Endothelial cell of umbilical vein (primary cell): ENCODE data around the gene IGLON5. TPM values are rescaled to one million over a fixed set of nuclear protein-coding genes. Genes with fewer than 3 reads are reported as not detected.

Source experiments
- BruUV-seq: library from RNA; stranded (reverse); fragments of 400-500 nt; replicated peaks from 2 replicates; lab custom pipeline; 2021; lab: Mats Ljungman, UMichigan
- CTCF ChIA-PET: fragments of 300-600, 350-600 bp; sonication (Branson Sonifier 250); formaldehyde crosslinking; loops from one replicate; lab custom pipeline; 2021; ENCODE audit warnings: antibody characterized with exemption, inconsistent platforms; lab: Charles Lee
- POLR2A ChIA-PET: fragments of 300-600, 350-600 bp; sonication (Branson Sonifier 250); formaldehyde crosslinking; loops from one replicate; lab custom pipeline; 2021; ENCODE audit warnings: antibody characterized with exemption, inconsistent platforms; lab: Charles Lee
- DNase-seq: peaks from one replicate; pipeline ENCODE4 v3.0.0-alpha.2; 2011; ENCODE audit warnings: low read depth, low spot score
- FAIRE-seq: peaks from 2 replicates; lab custom pipeline; 2011; peaks lifted over from hg19 to GRCh38; lab: Jason Lieb, UNC
- H2AFZ ChIP-seq: 2 replicates; pipeline ENCODE4 v1.6.0; 2012; ENCODE audit warnings: low read depth, low read length, control low read depth, inconsistent platforms
- H3K27ac ChIP-seq: 2 replicates; pipeline ENCODE4 v1.5.1; 2011; ENCODE audit warnings: low read depth, mild to moderate bottlenecking, control low read depth, low read length, moderate library complexity; ENCODE audit not compliant: insufficient read depth
- H3K27me3 ChIP-seq, 2 experiments: 2 replicates each; pipeline versions ENCODE4 v1.6.0 to v1.6.1; 2011; ENCODE audit warnings: low read length in 2 of 2, mixed read lengths in 1 of 2; ENCODE audit not compliant: control insufficient read depth in 2 of 2, insufficient read depth in 2 of 2
- H3K36me3 ChIP-seq, 2 experiments: 2 replicates in 1 of 2; 3 replicates in 1 of 2; pipeline ENCODE4 v1.5.1; 2011; ENCODE audit warnings: low read length in 2 of 2, mild to moderate bottlenecking in 1 of 2, moderate library complexity in 1 of 2; ENCODE audit not compliant: control insufficient read depth in 2 of 2, insufficient read depth in 2 of 2; ENCODE audit errors: extremely low read depth in 1 of 2
- H3K4me1 ChIP-seq: 3 replicates; pipeline ENCODE4 v1.5.1; 2011; ENCODE audit warnings: mild to moderate bottlenecking, low read length; ENCODE audit not compliant: control insufficient read depth, insufficient read depth; ENCODE audit errors: extremely low read depth
- H3K4me2 ChIP-seq: 2 replicates; pipeline ENCODE4 v1.6.1; 2011; ENCODE audit warnings: low read length, control low read depth, mixed read lengths; ENCODE audit not compliant: insufficient read depth
- H3K4me3 ChIP-seq, 3 experiments: fragments of 200-600 bp in 1 of 3; sonication (generic), shearing (Covaris generic) in 1 of 3; replicated peaks in 1 of 3; 2 replicates each; pipeline ENCODE4 v1.5.1; 2011 to 2016; ENCODE audit warnings: control low read depth in 3 of 3, low read length in 3 of 3, mild to moderate bottlenecking in 2 of 3, inconsistent platforms in 1 of 3, low read depth in 1 of 3, moderate library complexity in 1 of 3; ENCODE audit not compliant: insufficient read depth in 1 of 3
- H3K79me2 ChIP-seq: 2 replicates; pipeline ENCODE4 v1.6.0; 2012; ENCODE audit warnings: low read length, inconsistent platforms; ENCODE audit not compliant: control insufficient read depth, insufficient read depth
- H3K9ac ChIP-seq: replicated peaks from 2 replicates; pipeline ENCODE3; 2011; ENCODE audit warnings: low read length, control low read depth; ENCODE audit not compliant: insufficient read depth; ENCODE audit errors: extremely low read depth
- H3K9me1 ChIP-seq: replicated peaks from 3 replicates; pipeline ENCODE4 v1.6.0; 2011; ENCODE audit warnings: mild to moderate bottlenecking, low read length; ENCODE audit not compliant: control insufficient read depth, insufficient read depth; ENCODE audit errors: extremely low read depth
- H3K9me3 ChIP-seq: replicated peaks from 2 replicates; pipeline ENCODE4 v1.5.1; 2012; ENCODE audit warnings: low read length, inconsistent platforms; ENCODE audit not compliant: control insufficient read depth, insufficient read depth
- H4K20me1 ChIP-seq: replicated peaks from 2 replicates; pipeline ENCODE3; 2011; ENCODE audit warnings: mild to moderate bottlenecking, low read length; ENCODE audit not compliant: control insufficient read depth, insufficient read depth; ENCODE audit errors: extremely low read depth
- EZH2 ChIP-seq: IDR thresholded peaks from 2 replicates; pipeline ENCODE4 v1.6.1; 2012; ENCODE audit warnings: borderline replicate concordance, low read depth, mild to moderate bottlenecking, moderate library complexity, low read length, inconsistent platforms; ENCODE audit not compliant: severe bottlenecking
- FOS ChIP-seq: IDR thresholded peaks from 2 replicates; pipeline ENCODE4 v1.6.1; 2011; ENCODE audit warnings: mild to moderate bottlenecking, low read length, moderate library complexity, borderline replicate concordance; ENCODE audit not compliant: insufficient read depth
- GATA2 ChIP-seq: IDR thresholded peaks from 2 replicates; pipeline ENCODE4 v1.7.0; 2011; ENCODE audit warnings: low read depth, mild to moderate bottlenecking, moderate library complexity, mixed read lengths, low read length; ENCODE audit not compliant: insufficient read length, insufficient read depth
- JUN ChIP-seq: IDR thresholded peaks from 2 replicates; pipeline ENCODE4 v1.6.1; 2011; ENCODE audit warnings: borderline replicate concordance, low read depth; ENCODE audit not compliant: insufficient read length, insufficient read depth
- MAX ChIP-seq: IDR thresholded peaks from 2 replicates; pipeline ENCODE4 v1.6.1; 2011; ENCODE audit not compliant: insufficient read depth, insufficient read length
- MYC ChIP-seq: IDR thresholded peaks from one replicate; pipeline ENCODE4 v1.6.1; 2011; ENCODE audit warnings: mild to moderate bottlenecking, low read depth, low read length
- POLR2A ChIP-seq: IDR thresholded peaks from 2 replicates; pipeline ENCODE4 v1.6.1; 2012; ENCODE audit warnings: low read depth, mild to moderate bottlenecking, control low read depth, low read length
- POLR2AphosphoS5 ChIP-seq: IDR thresholded peaks from 2 replicates; pipeline ENCODE4 v1.6.1; 2012; ENCODE audit warnings: low read depth, mild to moderate bottlenecking, control low read depth, low read length, moderate library complexity; ENCODE audit not compliant: insufficient read depth
- dilution Hi-C: fragments of 300-500 bp; cut with MboI; formaldehyde crosslinking; loops from one replicate; pipeline ENCODE4 v1.15.0; 2019; ENCODE audit warnings: low sequenced_read_pairs; ENCODE audit not compliant: extremely low pct_ligation_motif_present
- intact Hi-C: fragments of 100-400 bp; cut with micrococcal nuclease; formaldehyde crosslinking; loops from one replicate; pipeline ENCODE4 v1.10.0; 2022
- polyA plus RNA-seq, 4 experiments: library from polyadenylated mRNA; depleted of rRNA in 3 of 4; stranded (reverse) in 3 of 4; unstranded in 1 of 4; fragments of >200 nt; gene quantifications; 2 replicates each; pipeline versions ENCODE4 v1.2.1 to v1.2.3, GENCODE V29; 2011 to 2012; ENCODE audit warnings: missing spikeins in 1 of 4
- total RNA-seq: library from RNA; stranded (reverse); gene quantifications from 2 replicates; pipeline ENCODE4 v1.2.3, GENCODE V29; 2021
- TF ChIP-seq, protein P1 (sequence below), 2 donors: IDR thresholded peaks; 1 replicate in 1 of 2; 2 replicates in 1 of 2; pipeline ENCODE4 v1.5.1; 2011; ENCODE audit warnings: low read length in 2 of 2, mild to moderate bottlenecking in 2 of 2, moderate library complexity in 2 of 2, control low read depth in 1 of 2, inconsistent platforms in 1 of 2, low read depth in 1 of 2; ENCODE audit not compliant: insufficient read depth in 1 of 2; ENCODE audit errors: extremely low read depth in 1 of 2

IGLON5 gene
- total and polyA plus RNA-seq, 2 donors (not counting 3 experiments of a cell fraction or from before 2014, with no cell fraction given), result not detected

GRCh38 chr19:51329411-51329810 lies 18.0 kb downstream of the IGLON5 start:
- Histone ChIP-seq H3K9me3 (no peaks in the 10 kb centered on the region), H3K4me2 (no peak overlapping the region), H3K27ac (no peak overlapping the region), H3K9ac (no peak overlapping the region), H3K4me1 (no peaks in the 10 kb centered on the region), H3K27me3 (peaks cover 6 to 7% of the 10 kb centered on the region in 2 experiments), H3K9me1 (no peaks in the 10 kb centered on the region), H3K36me3 (no peaks in the 10 kb centered on the region), H3K4me3 (no peak overlapping the region), H2AFZ (no peak overlapping the region), H4K20me1 (no peaks in the 10 kb centered on the region), H3K79me2 (no peaks in the 10 kb centered on the region)
- no TSS peak for BruUV-seq
- CTCF ChIA-PET, result no interaction called here
- FAIRE-seq (no peak), DNase-seq (no peak)
- intact Hi-C loops (loop anchor here (5.0 kb wide), 1 partner anchor 38 kb away; the partner anchor contains the start of genes CLDND2 and ETFB), dilution Hi-C loops (no loop called here)
- TF ChIP-seq, protein P1, sequence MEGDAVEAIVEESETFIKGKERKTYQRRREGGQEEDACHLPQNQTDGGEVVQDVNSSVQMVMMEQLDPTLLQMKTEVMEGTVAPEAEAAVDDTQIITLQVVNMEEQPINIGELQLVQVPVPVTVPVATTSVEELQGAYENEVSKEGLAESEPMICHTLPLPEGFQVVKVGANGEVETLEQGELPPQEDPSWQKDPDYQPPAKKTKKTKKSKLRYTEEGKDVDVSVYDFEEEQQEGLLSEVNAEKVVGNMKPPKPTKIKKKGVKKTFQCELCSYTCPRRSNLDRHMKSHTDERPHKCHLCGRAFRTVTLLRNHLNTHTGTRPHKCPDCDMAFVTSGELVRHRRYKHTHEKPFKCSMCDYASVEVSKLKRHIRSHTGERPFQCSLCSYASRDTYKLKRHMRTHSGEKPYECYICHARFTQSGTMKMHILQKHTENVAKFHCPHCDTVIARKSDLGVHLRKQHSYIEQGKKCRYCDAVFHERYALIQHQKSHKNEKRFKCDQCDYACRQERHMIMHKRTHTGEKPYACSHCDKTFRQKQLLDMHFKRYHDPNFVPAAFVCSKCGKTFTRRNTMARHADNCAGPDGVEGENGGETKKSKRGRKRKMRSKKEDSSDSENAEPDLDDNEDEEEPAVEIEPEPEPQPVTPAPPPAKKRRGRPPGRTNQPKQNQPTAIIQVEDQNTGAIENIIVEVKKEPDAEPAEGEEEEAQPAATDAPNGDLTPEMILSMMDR (IDR thresholded peaks at IDR 0.05; ENCODE audit: extremely low read depth in 1 of 2, insufficient read depth in 1 of 2, low read depth in 1 of 2, low read length in 2 of 2), result no peak
- no peak for TF ChIP-seq POLR2AphosphoS5
- POLR2A ChIA-PET, result no interaction called here

GRCh38 chr19:51330366-51330765 lies 18.9 kb downstream of the IGLON5 start:
- FAIRE-seq, result no peak
- H3K79me2 ChIP-seq, result no peaks in the 10 kb centered on the region

More at GRCh38 chr19:51330366-51330765, 18.9 kb downstream of the IGLON5 start:
- intact Hi-C loops (no loop called here), dilution Hi-C loops (no loop called here)
- POLR2A ChIA-PET, result no interaction called here
- Histone ChIP-seq H3K4me2 (no peak overlapping the region), H3K4me1 (no peaks in the 10 kb centered on the region), H3K9me1 (no peaks in the 10 kb centered on the region), H3K9me3 (no peaks in the 10 kb centered on the region), H4K20me1 (no peaks in the 10 kb centered on the region), H3K4me3 (no peak overlapping the region), H3K36me3 (no peaks in the 10 kb centered on the region), H3K9ac (no peak overlapping the region), H2AFZ (no peak overlapping the region), H3K27ac (no peak overlapping the region), H3K27me3 (peaks cover 6 to 7% of the 10 kb centered on the region in 2 experiments)
- no peak for DNase-seq
- CTCF ChIA-PET, result no interaction called here
- TF ChIP-seq, protein P1 (IDR thresholded peaks at IDR 0.05; ENCODE audit: extremely low read depth in 1 of 2, insufficient read depth in 1 of 2, low read depth in 1 of 2, low read length in 2 of 2), result no peak
- no peak for TF ChIP-seq POLR2A
- TF ChIP-seq MYC, result no peak
- no peak for TF ChIP-seq MAX
- no peak for TF ChIP-seq GATA2
- no peak for TF ChIP-seq POLR2AphosphoS5
- no peak for TF ChIP-seq EZH2
- TF ChIP-seq FOS, result no peak
- no peak for TF ChIP-seq JUN
- BruUV-seq, result no TSS peak
